LHCN-M2 (cell line): ENCODE measurements around the gene FASLG. TPM values are rescaled to one million over a fixed set of nuclear protein-coding genes. Genes with fewer than 3 reads are reported as not detected.

ENCODE experiments used
- DNase-seq: peaks from one replicate; pipeline ENCODE4 v3.0.0-alpha.2; 2012; ENCODE audit warnings: low read depth
- total RNA-seq: library from RNA; depleted of rRNA; stranded (reverse); fragments of >200 nt; gene quantifications from 2 replicates; pipeline ENCODE4 v1.2.3, GENCODE V29; 2014

The FASLG gene
- total RNA-seq, 1 experiment from 2014 or later, result 0.52 TPM

GRCh38 chr1:172646653-172647052, 12.2 kb upstream of the FASLG start:
- no peak for DNase-seq

- DNase-seq, result no peak
Observed at GRCh38 chr1:172647110-172647564, 11.8 kb upstream of the FASLG start.

GRCh38 chr1:172647987-172648386, 10.9 kb upstream of the FASLG start:
- DNase-seq, result no peak

- no peak for DNase-seq
Observed at GRCh38 chr1:172650474-172651193, 8.3 kb upstream of the FASLG start.

- DNase-seq, result no peak
Observed at GRCh38 chr1:172653015-172653709, 5.7 kb upstream of the FASLG start.

GRCh38 chr1:172654535-172654934, 4.4 kb upstream of the FASLG start:
- DNase-seq, result peak; percentile 80

GRCh38 chr1:172656576-172656975, 2.3 kb upstream of the FASLG start:
- DNase-seq, result no peak

GRCh38 chr1:172657586-172657985, 1.3 kb upstream of the FASLG start:
- no peak for DNase-seq

- no peak for DNase-seq
Observed at GRCh38 chr1:172661107-172661506, 2.2 kb downstream of the FASLG start.

- peak; percentile 65 for DNase-seq
Observed at GRCh38 chr1:172662464-172663109, 3.7 kb downstream of the FASLG start.

- DNase-seq, result no peak
Observed at GRCh38 chr1:172663732-172664131, 4.8 kb downstream of the FASLG start.

- no peak for DNase-seq
Observed at GRCh38 chr1:172668097-172668496, 9.2 kb downstream of the FASLG start.

GRCh38 chr1:172669011-172669410, 10.1 kb downstream of the FASLG start:
- no peak for DNase-seq

GRCh38 chr1:172670316-172670715, 11.4 kb downstream of the FASLG start:
- no peak for DNase-seq

- no peak for DNase-seq
Observed at GRCh38 chr1:172670791-172671190, 11.9 kb downstream of the FASLG start.

GRCh38 chr1:172671591-172671990, 12.7 kb downstream of the FASLG start:
- no peak for DNase-seq

GRCh38 chr1:172672720-172673119, 13.8 kb downstream of the FASLG start:
- no peak for DNase-seq

GRCh38 chr1:172673761-172674160, 14.9 kb downstream of the FASLG start:
- DNase-seq, result no peak

- DNase-seq, result no peak
Observed at GRCh38 chr1:172674831-172675613, 16.1 kb downstream of the FASLG start.

- no peak for DNase-seq
Observed at GRCh38 chr1:172679000-172679772, 20.3 kb downstream of the FASLG start.

- no peak for DNase-seq
Observed at GRCh38 chr1:172680244-172680643, 21.3 kb downstream of the FASLG start.
